Measurements from ENCODE around the gene ADSL. TPM values are rescaled to one million over a fixed set of nuclear protein-coding genes. Genes with fewer than 3 reads are reported as not detected.

ADSL gene
- total and polyA plus RNA-seq, 9 of the 15 experiments (the other 6 are each of a cell fraction or from before 2014, with no cell fraction given): 112 to 322 (median 146) TPM

GRCh38 chr22:40328546-40329456 lies 17.5 kb upstream of the ADSL start (continued):
- TF ChIP-seq SRSF7 (optimal IDR thresholded peaks at IDR 0.05; ENCODE audit: low read depth, low read length) (no peak), ARHGAP35 (IDR thresholded peaks at IDR 0.05; ENCODE audit: partially characterized antibody) (no peak), IRF9 (tag; IDR thresholded peaks at IDR 0.05) (no peak), C11orf30 (IDR thresholded peaks at IDR 0.05; ENCODE audit: low read depth) (no peak), DEAF1 (CRISPR knock-in tag; IDR thresholded peaks at IDR 0.05) (no peak), FOXJ2 (tag; IDR thresholded peaks at IDR 0.05) (0 out of 2 replicates have a peak, but pooled peaks have one; percentile 40), CTBP1 (IDR thresholded peaks at IDR 0.05; ENCODE audit: borderline replicate concordance) (peak; percentile 70; the same call in 1 of the 2 replicates), ZMIZ1 (IDR thresholded peaks at IDR 0.05; ENCODE audit: low read depth in 2 of 2, low read length in 2 of 2) (peak in 1 of 2 experiments; percentile 88; a peak in 2 of 4 replicates), NFIC (IDR thresholded peaks at IDR 0.05) (peak; percentile 90), ZNF561 (CRISPR knock-in tag; conservative IDR thresholded peaks at IDR 0.05) (no peak), PCBP2 (IDR thresholded peaks at IDR 0.05; ENCODE audit: low read depth, low read length, poor library complexity, severe bottlenecking) (no peak), SMARCC2 (IDR thresholded peaks at IDR 0.05; ENCODE audit: low read depth) (peak; percentile 84), ZNF175 (CRISPR knock-in tag; IDR thresholded peaks at IDR 0.05; ENCODE audit: low read depth) (no peak; the same call in 1 of the 2 replicates), SMARCA5 (IDR thresholded peaks at IDR 0.05) (no peak), ADNP (tag; IDR thresholded peaks at IDR 0.05) (no peak; the same call in 1 of the 2 replicates), TCF7 (IDR thresholded peaks at IDR 0.05; ENCODE audit: borderline replicate concordance) (no peak), ZNF639 (CRISPR knock-in tag; conservative IDR thresholded peaks at IDR 0.05 in 1 of 2, IDR thresholded peaks at IDR 0.05 in 1 of 2) (peak in 1 of 2 experiments; percentile 74; a peak in 1 of 4 replicates), HDAC6 (IDR thresholded peaks at IDR 0.05; ENCODE audit: low read depth, low read length) (no peak)

Measured in K562 (cell line).